Measurements from ENCODE around the gene INPP5D.

Gene INPP5D

DNA sequence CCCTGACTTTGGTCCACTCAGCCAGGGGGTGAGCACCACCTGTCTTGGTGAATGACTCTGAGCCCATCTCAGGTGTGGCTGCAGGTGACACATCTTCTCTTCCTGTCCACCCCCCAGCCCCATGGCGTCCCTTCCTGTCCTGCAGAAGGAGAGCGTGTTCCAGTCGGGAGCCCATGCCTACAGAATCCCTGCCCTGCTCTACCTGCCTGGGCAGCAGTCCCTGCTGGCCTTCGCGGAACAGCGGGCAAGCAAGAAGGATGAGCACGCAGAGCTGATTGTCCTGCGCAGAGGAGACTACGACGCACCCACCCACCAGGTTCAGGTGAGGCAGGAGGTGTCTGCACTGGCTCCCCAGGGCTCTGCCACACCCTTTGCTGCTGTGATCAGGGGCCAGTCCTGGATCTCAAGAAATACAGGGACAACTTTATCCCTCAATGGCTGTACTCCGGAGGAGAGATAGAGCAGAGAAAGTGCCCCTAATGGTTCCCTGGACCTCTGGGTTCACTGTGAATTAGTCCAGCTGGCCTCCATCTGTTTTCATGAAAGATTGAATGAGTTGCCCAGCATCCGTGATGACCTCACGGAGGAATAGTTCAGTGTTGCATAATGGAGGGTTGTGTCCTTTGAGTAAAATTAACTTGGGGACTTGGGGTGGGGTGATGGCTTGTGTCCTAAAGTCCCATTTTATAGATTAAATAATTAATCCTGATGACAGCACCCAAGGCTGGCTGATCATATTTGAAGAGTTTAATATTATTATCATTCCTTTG lies 27.4 kb upstream of the INPP5D start, which contains the start of gene NEU2:
NEU2 (plus strand) TSS at position 122 of the 770 bp plus-strand sequence; CDS start at position 122, 0 bp downstream.
- no peak for TF ChIP-seq CTCF (IDR thresholded peaks at IDR 0.05; ENCODE audit: insufficient read depth, low read depth, low read length, missing control alignments)
- no peak within 1 kb of the TSS for H3K4me3 ChIP-seq (ENCODE audit: low read depth, low read length)
- no peak for DNase-seq (ENCODE audit: low read depth)

- DNase-seq (ENCODE audit: low read depth), result no peak
- TF ChIP-seq CTCF (IDR thresholded peaks at IDR 0.05; ENCODE audit: insufficient read depth, low read depth, low read length, missing control alignments), result no peak
- no peak overlapping the region for H3K4me3 ChIP-seq (ENCODE audit: low read depth, low read length)
These were observed 26.5 kb upstream of the INPP5D start for GRCh38 chr2:233033672-233034071.

GRCh38 chr2:233034091-233034882 lies 25.9 kb upstream of the INPP5D start:
- H3K4me3 ChIP-seq (ENCODE audit: low read depth, low read length), result no peak overlapping the region
- TF ChIP-seq CTCF (IDR thresholded peaks at IDR 0.05; ENCODE audit: insufficient read depth, low read depth, low read length, missing control alignments), result no peak
- no peak for DNase-seq (ENCODE audit: low read depth)

GRCh38 chr2:233035426-233036161 lies 24.5 kb upstream of the INPP5D start:
- no peak for DNase-seq (ENCODE audit: low read depth)
- TF ChIP-seq CTCF (IDR thresholded peaks at IDR 0.05; ENCODE audit: insufficient read depth, low read depth, low read length, missing control alignments), result no peak
- H3K4me3 ChIP-seq (ENCODE audit: low read depth, low read length), result no peak overlapping the region

DNA sequence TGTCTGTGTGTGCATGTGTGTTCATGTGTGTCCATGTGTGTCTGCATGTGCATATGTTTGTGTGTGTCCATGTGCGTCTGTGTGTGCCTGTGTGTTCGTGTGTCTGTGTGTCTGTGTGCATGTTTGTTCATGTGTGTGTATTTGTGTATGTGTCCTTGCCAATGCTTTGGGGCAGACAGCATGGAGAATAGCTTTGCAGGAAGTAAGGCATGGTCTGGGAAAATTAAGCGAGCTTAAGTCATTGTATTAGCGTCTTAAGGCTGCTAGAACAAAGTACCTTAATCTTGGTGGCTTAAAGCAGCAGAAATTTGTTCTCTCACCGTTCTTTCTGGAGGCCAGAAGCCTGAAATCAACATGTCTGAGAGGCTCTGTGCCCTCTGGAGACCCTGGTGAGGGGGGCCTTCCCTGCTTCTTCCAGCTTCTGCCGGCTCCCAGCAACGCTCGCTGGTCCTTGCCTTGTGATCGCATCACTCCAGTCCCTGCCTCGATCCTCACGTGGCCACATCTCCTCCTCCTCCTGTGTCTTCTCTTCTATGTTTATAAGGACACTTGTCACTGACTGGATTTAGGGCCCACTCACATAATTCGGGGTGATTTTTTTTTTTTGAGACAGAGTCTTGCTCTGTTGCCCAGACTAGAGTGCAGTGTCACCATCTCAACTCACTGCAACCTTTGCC lies 23.8 kb upstream of the INPP5D start:
- H3K4me3 ChIP-seq (ENCODE audit: low read depth, low read length), result no peak overlapping the region
- DNase-seq (ENCODE audit: low read depth), result no peak
- TF ChIP-seq CTCF (IDR thresholded peaks at IDR 0.05; ENCODE audit: insufficient read depth, low read depth, low read length, missing control alignments), result no peak

DNA sequence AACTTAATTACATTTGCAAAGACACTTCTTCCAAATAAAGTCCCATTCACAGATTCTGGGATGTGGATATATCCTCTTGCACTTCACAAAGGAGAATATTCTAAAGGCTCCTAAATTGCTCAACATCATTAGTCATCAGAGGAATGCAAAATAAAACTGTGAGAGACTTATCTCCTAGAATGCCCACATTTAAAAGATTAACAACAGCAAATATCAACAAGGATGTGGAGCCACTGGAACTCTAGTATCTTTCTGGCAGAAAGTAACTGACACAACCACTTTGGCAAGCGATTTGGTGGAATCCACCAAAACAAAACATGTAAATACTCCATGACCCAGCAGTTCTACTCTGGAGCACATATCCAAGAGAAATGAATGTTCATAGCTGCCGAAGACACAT lies 23.1 kb upstream of the INPP5D start:
- TF ChIP-seq CTCF (IDR thresholded peaks at IDR 0.05; ENCODE audit: insufficient read depth, low read depth, low read length, missing control alignments), result no peak
- no peak for DNase-seq (ENCODE audit: low read depth)
- H3K4me3 ChIP-seq (ENCODE audit: low read depth, low read length), result no peak overlapping the region

All from GM12865 (cell line).